Choroid plexus epithelial cell (primary cell): ENCODE data around the gene GPATCH2.

Experiments used
- DNase-seq: peaks from one replicate; pipeline ENCODE4 v3.0.0-alpha.2; 2010; ENCODE audit warnings: low read depth
- H3K4me3 ChIP-seq: 2 replicates; pipeline ENCODE4 v1.5.1; 2011; ENCODE audit warnings: low read depth, mild to moderate bottlenecking, control low read depth, low read length, moderate library complexity
- CTCF ChIP-seq: conservative IDR thresholded peaks from 2 replicates; pipeline ENCODE4 v1.5.1; 2011; ENCODE audit warnings: low read depth, mild to moderate bottlenecking, control low read depth, inconsistent platforms, low read length, moderate library complexity

Gene GPATCH2

DNA sequence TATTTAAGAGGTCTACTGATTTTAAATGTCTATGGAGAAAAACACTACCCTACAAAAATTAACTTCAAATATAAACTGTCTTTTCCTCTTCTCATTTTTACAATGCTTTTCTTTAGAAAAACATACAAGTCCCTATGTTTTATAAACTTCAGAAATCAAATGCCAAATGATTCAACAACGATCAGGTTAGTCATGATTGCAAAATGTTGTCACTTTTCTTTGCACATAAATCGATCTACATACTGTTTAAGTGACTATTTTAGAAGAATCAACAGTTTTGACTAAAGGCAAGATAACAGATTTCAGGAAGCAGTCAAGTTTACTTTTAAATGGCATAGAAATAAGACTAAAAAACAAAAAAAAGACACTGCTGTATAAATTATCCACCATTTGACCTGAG, 168.7 kb downstream of the GPATCH2 start:
- no peak for TF ChIP-seq CTCF
- DNase-seq: no peak
- no peak overlapping the region for H3K4me3 ChIP-seq

DNA sequence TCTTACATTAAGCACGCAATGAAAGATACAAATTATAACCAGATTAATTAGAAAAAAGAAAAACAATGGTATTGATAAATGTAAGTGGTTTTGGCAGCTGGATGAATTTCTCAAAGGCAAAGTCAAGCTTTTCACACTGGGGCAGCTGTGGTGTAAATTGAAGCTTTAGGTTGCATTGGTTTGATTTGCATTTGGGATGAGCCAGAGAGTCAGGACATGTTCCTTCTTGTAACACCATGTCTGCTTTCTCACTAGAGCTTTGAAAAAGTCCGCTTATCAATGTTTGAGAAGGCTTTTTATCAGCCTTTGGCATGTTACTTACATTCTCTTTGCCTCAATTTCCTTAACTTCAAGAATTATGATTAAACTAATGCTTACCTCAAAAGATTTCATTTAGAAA, 173.9 kb downstream of the GPATCH2 start:
- no peak for DNase-seq
- no peak overlapping the region for H3K4me3 ChIP-seq
- no peak for TF ChIP-seq CTCF

GRCh38 chr1:217456261-217456660, 174.6 kb downstream of the GPATCH2 start:
- DNase-seq: no peak
- H3K4me3 ChIP-seq: no peak overlapping the region
- no peak for TF ChIP-seq CTCF

DNA sequence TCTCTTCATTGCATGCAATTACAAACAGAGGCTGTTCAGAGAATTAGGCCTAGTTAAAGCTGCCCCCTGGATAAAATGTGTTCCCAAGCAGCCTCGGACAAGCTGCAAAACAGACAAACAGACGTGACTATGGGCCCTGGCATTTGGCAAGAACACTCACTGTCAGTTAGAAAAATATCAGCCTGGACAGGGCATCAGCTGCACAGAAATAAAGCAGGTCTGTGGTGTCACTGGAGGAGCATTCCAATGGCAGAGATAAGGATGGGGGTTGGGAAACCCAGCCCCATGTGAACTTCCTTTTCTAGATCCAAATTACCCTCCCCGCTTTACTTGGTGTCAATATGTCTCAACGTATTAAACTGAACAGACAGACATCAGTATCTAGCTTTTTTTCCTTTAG, 177.1 kb downstream of the GPATCH2 start:
- TF ChIP-seq CTCF: no peak
- H3K4me3 ChIP-seq: no peak overlapping the region
- no peak for DNase-seq

DNA sequence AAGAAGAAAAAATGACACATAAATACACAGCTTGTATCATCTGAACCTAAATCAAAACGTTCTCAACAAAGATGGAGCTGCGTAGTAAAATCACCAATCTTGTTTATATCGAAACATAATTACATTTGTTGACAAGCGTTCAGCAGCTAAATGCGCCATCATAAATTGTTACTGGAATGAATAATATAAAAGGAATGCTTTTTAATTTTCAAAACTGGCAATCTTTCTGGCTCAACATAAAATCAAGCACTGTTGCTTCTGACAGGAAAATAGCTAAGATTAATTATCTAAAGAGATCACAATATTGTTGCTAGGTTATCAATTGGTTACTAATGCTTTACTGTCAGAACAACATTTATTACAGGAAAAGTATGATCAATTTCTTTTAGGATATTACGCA, 181.5 kb downstream of the GPATCH2 start:
- no peak overlapping the region for H3K4me3 ChIP-seq
- no peak for DNase-seq
- no peak for TF ChIP-seq CTCF

DNA sequence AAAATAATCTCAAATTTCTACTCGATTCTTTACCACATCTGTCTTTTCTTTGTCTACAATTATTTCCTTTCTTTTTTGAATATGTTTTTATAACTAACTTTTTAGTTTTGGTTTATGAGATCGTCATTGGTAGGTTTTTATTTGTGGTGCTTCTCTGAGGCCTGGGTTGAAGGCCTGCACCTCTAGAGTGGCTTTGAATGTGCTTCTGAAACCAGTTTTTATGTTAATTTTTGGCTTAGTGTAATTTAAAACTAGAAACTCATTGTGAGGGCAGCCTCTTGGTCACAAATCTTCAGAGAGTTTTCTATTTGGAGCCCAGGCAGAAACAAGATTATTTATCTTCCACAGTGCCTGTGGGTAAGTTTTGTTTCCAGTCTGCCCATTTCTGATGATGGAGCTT, 187.0 kb downstream of the GPATCH2 start:
- TF ChIP-seq CTCF: no peak
- no peak overlapping the region for H3K4me3 ChIP-seq
- no peak for DNase-seq

DNA sequence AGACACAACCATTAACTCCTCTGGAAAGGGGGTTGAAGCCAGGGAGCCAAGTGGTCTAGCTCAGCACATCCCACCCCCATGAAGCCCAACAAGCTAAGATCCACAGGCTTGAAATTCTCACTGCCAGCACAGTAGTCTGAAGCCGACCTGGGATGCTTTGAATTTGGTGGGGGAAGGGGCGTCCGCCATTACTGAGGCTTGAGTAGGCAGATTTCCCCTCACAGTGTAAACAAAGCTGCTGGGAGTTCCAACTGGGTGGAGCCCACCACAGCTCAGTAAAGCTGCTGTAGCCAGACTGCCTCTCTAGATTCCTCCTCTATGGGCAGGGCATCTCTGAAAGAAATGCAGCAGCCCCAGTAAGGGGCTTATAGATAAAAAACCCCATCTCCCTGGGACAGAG, 193.5 kb downstream of the GPATCH2 start:
- no peak for DNase-seq
- no peak for TF ChIP-seq CTCF
- H3K4me3 ChIP-seq: no peak overlapping the region
